Activated CD8-positive, alpha-beta memory T cell treated with anti-CD3 and anti-CD28 coated beads for 48 hours (primary cell): ENCODE results near the gene OMP.

Experiments
- DNase-seq, 3 experiments: peaks; one replicate each; pipeline ENCODE4 v3.0.0-alpha.2; 2020; ENCODE audit warnings: low read depth in 2 of 3, low spot score in 2 of 3

The OMP gene

DNA sequence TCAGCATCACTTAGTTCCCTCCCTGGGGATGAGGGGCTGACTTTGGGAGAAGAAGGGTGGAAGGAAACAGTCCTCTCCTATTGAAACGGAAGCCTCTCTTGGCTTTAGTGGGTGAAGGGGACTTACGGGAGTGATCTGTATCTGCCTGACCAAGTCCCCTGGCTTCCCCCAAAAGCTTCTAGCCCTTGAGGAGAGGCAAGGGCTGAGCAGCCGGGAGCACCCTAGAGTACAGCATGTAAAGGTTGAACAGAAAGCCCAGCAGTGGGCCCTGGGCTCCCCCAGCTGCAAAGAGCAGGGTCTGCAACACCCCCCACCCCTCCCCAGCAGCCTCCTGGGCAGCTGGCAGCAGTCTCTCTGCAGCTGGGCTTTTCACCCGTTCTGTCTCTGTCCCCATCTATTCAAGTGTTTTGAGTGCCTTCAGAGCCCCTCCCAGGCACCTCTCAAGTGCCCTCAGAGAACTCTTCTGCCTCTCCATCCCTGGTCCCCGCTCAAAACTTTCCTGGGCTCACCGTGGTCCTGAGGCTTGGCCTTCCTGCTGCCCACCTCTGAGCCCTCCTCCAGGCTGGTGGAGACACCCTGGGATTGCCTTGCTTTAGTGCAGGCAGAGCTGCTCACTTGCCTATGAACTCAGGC is 33.2 kb upstream of the OMP start:
- DNase-seq = no peak

DNA sequence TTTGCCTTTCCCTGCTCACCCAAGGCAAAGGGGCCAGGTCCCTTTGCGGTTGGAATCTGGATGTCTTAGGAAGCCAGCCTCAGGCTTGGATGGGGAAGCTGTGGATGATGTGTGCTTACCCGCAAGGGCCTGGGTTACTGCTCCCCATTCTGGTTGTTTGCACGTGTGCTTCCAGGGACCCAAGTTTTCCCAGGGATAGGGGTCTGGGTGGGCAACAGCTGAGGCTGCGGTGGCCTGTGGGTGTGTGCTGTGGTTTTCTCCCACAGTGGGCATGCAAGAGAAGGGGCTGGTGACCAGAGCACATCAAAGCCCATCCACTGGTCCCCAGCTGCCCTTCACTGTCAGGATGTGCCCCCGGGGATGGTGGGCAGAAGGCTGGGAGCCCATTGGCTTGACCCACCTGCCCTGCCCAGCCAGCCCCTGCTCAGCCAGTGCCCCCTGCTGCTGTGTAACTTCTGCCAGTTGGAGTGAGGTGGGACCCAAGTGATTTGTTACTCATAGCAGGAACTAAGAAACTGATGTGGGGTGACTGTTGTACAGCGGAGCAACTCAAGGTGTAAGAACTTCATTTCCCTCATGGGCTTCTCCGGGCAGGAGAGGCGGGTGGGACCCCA is 32.6 kb upstream of the OMP start:
- DNase-seq = no peak

DNA sequence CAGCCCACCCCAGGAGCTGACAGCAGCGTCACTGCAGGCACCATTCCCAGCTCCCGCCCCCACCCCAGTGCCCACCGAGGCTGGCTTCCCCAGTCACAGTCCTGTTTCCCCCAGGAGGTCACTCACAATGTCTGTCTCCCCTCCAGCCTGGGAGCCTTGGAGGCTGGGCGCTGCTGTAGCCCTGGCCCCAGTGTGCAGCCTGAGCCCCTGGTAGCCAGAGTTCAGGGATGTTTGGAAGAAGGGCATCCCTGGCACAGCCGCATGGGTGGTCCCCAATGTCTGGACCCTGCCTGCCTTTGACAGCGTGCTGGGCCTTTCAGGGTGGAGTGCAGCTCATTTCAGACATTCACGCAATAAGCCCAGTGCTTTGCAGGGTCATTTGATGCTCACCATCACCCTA is 31.6 kb upstream of the OMP start:
- DNase-seq = no peak

DNA sequence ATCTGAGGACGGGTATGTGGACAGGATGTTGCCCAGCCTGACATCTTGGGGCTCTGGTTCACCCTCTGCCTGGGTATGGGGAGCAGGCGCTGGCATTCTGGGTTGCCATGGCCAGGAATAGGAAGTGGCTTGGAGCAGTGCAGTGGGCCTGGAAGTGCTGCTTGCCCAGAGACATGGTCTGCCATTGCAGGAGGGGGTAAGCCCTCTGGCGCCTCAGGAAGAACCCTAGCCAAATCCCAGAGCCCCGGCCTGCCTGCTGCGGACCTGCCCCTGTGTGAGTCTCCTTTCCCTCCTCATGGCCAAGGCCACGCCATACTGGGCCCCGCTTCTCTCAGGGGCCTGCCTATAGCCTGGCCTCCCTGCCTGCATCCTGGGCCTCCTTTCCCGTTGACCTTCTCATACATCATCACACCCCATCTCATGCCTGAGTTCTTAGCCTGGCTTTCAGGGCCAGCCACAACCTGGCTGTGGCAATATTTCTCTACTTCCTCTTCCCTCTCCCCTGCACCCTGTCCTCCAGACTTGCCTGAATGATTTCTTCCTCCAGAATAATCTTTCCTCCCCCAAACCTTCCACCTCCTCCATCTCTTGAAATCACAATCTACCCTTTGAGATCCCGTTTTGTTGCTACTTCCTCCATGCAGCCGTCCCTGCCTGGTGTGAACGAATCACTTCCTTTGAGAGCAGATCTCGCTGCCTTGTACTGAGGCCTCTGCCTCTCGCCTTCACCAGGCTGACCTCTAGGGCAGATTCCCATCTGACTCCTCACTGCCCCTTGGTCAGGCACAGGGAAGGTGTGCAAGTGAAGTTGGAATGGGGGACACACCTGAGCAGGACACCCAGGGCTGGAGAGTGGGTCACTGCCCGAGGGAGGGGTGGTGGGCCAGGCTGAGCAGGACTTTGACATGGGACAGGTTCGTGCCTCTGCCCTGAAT is 30.7 kb upstream of the OMP start:
- no peak for DNase-seq

DNA sequence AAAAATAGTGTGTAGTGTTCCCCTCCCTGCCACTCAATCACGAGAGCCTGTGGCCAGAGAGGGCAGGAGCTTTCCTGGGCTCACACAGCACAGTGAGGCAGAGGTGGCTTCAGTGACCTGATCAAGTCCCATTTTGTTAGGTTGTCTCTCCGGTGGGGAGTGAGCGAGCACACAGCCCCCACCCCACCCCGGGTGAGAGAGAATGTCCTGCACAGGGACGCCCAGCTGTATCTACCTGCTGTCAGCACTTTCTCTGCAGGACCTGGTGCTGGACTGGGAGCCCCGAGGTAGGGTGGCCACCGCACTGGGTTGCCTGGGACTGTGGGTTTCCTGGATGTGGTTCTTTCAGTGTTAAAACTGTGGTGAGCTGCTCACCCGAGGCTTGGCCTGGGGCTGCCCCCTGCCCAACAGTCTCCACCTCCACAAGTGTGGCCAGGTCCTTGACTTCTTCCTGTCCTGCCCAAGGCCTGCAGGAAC is 29.8 kb upstream of the OMP start:
- no peak for DNase-seq

DNA sequence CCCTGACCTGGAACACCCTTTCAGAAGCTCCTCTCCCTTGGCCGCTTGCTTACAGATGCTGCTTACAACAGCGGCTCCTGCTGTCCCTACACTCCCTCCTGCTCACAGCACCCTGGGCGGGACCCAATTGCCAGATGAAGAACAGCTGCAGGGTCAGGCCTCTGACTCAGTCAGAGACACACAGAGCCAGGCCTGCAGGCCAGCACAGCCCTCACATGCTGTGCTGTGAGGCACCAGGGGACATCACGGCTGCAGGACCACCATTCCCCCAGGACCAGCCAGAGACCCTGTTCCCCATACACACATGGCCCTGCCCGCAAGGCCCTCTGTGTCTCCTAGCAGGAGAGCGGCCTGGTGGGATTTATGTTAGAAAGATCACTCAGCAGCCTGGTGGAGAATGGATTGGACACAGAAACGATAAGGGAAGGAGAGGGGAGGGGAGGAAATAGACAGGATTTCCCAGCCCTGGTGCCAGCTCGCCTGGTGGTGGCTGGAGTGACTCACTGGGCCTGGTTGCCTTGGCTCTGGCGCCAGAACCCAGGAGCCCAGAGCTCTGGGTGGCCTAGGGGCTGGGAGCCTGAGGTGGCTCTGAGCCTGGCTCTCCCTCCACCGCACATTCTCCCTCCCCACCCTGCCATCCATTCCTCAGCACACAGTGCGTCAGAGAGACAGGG is 29.2 kb upstream of the OMP start:
- no peak for DNase-seq

DNA sequence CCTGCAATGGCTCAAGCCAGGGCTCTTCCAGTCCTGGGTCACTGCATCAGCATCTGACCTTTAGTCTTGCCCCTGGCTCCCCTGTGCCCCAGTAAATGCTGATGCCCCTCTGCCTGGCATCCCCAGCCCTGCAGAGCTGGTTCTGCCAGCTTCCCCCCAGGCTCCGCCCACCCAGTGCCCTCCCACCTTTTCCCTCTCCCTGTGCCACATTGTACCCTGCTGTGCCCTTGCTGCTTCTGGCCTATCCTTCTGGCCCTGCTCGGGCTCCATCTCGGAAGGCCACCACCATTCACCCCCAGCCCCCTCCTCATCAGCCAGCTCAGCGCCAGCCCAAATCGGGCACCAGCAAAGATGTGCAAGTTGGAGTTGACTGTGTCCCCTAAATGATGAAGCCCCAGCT is 28.4 kb upstream of the OMP start:
- no peak for DNase-seq

DNA sequence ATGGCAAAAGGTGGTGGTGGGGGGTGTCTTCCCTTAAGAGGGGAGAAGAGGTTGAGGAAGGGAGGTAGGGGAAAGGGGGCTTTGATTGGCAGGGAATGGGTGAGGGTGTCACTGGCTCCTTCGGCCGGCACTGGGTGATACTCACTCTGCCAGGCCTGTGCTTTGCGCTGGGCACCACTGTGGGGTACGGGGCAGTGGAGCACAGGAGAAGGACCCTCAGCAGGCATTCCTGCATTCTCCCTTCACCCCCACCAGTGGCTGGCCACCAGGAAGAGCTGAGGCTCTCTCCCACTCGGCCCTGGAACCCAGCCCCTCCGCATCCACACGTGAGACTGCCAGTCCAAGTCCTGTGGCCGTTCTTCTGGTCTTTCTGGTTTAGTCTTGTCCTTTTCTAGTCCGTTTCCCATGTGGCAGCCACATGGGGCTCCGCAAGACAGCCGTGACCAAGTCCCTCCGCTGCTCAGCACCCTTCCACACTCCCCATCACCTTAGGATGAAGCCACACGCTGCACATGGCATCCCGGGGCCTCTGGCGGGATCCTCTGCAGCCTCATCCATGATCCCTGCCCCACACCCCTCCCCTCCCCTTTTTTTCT is 27.9 kb upstream of the OMP start:
- DNase-seq = no peak

DNA sequence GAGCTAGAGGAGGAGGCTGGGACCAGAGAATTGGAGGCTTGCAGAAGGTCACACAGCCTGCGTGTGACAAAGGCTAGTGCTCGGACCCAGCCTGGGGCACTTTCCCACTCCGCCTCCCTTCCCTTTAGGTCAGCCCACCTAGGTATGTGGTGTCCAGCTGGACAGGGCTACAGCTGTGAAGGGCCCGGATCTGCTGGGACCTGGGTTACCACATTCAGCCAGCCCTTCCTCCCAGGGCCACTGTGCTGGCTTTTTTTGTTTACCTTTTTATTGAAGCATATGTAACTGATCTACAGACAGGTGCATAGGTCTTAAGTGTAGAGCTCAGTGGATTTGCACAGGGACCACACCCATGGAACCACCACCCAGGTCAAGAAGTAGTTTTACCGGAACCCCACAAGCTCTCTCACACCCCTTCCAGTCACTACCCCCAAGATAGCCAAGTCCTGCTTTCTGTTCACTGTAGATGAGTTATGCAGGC is 27.2 kb upstream of the OMP start:
- DNase-seq = no peak

DNA sequence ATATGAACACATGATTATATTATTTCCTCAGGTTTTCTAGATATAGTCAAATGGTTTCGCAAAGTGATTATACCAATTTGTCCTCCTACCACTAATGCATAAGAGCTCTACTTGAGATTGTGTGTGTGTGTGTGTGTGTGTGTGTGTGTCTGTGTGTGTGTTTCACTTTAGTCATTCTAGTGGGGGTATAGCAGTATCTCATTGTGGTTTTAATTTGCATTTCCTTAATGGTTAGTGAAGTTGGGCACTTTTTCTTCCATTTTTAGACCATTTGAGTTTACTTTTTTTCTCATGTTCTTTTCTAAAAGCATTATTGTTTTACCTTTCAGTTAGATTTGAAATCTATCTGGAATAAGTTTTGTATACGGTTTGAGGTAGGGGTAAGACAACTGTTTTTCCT is 23.0 kb upstream of the OMP start:
- DNase-seq = no peak

DNA sequence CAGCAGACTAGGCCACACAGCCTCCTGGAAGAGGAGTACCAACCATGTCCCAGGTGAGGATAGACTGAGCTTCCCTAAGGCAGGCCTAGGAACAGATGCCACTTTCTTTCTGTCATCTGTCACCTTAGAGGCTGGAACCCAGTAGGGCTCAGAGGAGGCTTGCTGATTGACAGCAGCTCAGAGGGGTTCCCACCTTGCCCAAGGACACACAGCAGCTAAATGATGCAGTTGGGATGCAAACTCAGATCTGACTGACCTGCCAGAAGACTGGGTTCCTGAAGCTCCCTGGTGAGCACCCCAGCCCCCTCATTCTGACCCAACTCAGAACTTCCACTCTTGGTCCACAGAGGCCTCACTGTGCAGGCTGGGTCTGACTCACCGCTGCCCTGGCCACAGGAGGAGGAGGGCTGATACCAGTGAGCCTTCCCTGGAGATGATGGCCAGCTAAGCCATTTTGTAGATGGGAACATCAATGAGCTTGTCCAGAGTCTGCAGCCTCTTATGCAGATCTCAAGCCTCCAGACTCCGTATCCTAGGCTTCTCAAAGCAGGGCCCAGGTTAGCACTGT is 21.9 kb upstream of the OMP start:
- no peak for DNase-seq

DNA sequence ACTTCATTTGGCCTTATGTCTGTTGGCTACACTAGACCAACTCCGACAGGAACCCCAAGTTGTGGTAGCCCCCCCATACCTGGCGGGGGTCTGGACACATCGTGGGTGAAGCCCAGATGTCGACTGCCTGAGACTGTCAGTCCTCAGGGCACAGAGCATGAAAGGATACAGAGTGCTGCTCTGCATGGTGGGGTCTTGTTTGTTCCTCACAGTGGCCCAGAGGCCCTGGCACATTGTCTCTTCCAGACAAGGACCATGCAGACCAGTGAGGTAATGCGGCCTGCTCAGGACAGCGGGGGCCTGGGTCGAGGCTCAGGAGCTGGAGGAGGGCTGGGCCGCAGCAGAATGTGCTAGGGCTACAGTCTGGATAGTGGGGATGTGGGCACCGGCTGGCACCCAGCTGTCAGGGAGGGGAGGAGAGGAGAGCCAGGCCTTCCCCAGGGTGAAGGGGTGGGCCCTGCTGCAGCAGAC is 21.2 kb upstream of the OMP start:
- no peak for DNase-seq

DNA sequence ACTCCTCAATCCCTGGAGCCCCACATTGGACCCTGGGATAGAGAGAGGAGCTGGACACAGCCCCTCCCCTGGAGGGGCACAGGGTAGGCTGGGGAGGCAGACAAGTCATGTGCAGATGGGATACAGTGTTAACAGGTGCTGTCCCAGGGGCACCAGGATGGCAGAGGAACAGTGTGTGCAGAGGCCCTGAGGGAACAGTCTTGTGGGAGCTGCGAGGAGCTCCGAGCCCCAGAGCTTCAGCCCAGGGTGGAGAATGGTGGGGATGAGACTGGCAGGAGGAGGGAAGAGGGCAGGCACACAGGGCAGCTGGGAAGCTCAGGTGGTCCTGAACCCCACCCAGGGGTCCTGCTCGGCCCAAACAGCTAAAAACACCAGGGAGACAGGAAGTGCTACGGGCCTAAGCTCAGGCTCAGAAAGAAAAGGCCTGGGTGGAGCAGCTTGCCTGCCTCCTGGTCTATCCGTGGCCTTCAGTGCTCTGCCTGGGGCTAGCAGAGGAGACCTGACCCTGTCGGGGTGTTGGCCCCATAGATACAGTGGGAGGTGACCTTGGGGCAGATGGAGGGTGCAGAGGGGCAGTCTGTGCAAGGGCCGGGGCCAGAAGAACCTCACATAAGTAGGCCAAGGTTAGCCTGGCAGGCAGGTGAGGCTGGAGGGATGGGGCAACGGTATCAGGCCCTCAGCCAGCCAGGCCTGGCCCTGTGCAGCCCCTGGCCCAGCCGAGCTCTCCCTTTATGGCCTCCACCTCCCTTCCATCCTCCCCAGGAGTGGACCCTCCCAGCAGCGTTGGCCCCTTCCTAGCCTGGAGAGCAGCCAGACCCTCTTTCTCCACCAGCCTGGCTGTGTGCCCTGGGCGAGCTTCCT is 20.4 kb upstream of the OMP start:
- no peak for DNase-seq

DNA sequence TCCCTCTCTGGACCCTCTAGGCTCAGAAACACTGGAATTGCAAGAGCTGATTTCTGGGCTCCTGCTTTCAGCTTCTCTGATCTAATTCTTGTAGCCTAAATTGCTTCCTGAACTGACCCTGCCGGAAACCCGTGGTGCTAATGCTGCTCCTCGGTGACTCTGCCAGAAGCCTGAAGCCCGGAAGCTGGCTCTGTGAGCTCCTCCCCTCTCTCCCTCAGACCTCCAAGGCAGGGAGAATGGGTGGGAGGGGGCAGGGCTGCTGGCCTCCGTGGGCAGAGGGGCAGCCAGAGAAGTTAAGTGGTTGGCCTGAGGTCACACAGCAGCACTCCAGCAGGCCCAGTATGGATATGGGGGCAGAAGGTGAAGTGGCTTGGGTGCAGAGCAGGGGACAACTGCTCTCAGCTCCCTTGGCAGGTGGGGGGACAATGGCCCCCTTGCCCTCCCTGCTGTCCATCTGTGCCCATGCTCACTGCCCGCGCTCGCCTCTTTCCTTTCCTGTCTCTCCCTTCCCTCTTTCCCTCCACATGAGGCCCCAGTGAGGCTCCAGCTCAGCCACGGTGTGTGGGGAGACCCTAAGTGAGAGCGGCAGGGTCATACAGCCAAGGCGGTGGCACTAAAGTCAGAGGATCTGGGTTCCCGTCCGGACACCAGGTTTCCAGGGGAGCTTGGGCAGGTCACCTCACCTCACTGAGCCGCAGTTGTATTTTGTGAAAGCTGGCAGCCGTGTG is 19.6 kb upstream of the OMP start:
- no peak for DNase-seq

DNA sequence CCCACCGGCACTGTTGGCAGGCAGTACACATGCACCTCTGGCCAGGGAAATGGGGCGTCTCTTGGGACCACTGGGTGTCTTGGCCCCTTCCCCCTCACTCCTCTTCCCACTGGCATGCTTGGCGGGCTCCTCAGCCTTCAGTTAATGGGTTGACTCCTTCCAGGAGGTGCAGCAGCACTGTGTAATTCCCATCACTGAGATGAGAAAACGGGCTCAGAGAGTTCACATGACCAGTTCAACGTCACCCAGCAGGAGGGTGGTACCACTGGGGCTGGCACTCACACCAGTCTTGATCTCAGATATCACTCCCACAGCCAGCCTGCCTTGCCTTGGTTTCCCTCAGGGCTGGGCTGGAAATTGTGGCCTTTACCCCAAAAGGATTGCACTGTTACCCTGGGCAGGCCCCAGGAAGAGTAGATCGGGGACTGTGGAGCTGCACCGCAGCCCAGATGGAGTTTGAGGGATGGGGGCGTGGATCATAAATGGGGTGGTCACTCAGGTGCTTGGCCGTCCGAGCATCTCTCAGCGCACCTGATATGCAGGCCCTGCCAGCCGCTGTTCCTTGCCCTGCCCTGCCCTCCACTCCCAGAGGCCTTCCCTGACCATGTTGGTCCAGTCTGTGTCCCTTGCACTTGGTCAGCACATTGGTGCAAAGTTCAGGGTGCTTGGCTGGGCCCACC is 18.9 kb upstream of the OMP start:
- DNase-seq = no peak

DNA sequence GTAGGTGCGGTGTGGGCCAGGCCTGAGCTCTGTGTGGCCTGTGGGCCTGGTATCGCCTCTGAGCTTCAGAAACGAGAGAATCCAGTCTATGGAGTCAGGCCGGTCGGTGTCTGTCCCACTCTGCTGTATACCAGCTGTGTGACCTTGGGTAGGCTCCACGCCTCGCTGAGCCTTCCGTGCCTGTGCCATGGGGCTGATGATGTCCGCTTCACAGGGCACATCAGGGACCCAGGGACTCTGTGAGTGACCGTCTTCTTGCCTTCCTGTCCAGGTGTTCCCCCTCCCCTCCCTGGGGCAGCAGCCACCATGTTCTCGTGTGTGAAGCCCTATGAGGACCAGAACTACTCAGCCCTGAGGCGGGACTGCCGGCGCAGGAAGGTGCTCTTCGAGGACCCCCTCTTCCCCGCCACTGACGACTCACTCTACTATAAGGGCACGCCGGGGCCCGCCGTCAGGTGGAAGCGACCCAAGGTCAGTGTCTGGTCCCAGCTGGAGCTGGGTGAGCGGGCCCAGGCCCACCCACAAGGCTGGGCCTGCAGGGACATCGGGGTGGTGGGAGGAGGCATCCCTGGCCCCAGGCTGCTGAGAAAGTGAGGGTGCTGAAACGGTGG is 18.0 kb upstream of the OMP start:
- DNase-seq = no peak

DNA sequence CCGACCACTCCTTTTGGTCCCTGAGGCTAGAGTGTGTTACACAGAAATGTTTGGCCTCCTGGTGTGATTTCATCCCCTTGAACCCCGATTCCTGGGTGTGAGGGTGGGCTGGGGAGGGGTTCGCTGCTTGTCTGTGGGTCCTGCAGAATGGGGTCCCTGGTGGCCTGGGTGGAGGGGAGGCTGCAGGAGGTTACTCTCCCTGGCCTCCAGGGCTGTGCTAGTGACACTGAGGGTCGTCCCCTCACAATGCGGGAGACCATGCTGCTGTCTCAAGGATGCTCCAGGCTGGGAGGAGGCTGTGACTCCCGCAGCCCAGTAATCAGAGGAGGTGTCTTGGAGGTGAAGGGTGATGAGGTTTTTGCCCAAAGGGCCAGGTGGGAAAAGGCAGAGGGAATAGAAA is 17.0 kb upstream of the OMP start:
- no peak for DNase-seq
